COLO829 (cell line): Measurements from ENCODE around the gene CDC45.
"Not testable (repeated sequence)": the region's sequence is repeated elsewhere in the genome, so short reads cannot be mapped to it uniquely, and the experiment has no call there.

ENCODE experiments used
- DNase-seq: peaks from one replicate; pipeline ENCODE4 v3.0.0; 2012; ENCODE audit warnings: low spot score

Gene CDC45, protein sequence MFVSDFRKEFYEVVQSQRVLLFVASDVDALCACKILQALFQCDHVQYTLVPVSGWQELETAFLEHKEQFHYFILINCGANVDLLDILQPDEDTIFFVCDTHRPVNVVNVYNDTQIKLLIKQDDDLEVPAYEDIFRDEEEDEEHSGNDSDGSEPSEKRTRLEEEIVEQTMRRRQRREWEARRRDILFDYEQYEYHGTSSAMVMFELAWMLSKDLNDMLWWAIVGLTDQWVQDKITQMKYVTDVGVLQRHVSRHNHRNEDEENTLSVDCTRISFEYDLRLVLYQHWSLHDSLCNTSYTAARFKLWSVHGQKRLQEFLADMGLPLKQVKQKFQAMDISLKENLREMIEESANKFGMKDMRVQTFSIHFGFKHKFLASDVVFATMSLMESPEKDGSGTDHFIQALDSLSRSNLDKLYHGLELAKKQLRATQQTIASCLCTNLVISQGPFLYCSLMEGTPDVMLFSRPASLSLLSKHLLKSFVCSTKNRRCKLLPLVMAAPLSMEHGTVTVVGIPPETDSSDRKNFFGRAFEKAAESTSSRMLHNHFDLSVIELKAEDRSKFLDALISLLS

GRCh38 chr22:19479355-19480172, at the start of gene CDC45:
TSS of gene CDC45 (plus strand) at chr22:19479920. CDS start at chr22:19479969, 49 bp downstream.
- DNase-seq, result peak; percentile 97

DNA sequence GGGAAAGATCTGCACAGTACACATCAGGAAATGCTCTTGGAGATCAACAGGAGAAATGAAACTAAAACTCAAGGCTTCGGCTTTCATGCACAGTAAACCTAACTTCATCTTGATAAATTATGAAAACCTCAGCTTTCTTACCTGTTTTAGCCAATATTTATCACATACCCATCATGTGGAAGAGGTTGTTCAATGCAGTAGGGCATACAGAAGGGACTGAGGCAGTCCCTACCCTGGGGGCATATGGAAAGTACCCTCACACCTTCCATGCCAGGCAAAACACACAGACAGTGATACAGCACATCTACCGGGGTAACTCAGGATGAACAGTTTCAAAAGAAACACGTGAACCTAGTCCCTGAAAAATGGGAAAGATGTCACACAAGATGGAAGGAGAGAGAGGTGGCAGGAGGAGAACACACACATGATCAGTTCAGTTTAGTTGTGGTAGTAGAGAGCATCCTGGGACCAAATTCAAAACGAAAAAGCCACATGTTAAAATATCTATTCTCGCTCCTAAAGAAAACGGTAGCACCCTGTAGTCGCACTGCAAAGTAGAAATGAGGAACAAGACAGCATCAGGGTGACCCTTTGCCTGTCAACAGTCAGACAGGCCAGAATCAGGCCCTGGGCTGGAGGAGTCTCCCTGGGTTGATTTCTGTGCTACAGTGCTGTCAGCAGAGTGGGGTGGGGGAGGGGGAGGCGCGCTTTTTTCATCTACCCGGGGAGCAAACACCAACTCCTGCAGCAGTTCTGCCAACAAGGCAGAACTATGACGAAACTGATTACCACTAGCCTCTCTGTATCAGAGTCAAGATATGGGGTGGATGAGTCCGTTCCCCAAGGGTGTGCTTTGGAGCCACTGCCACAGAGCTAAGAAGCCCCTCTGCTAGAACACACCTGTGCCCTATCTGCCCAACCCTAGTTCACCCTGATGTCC, 49.5 kb upstream of the CDC45 start:
- no peak for DNase-seq

- DNase-seq, result no peak
These were observed 48.7 kb upstream of the CDC45 start for GRCh38 chr22:19430890-19431541.

DNA sequence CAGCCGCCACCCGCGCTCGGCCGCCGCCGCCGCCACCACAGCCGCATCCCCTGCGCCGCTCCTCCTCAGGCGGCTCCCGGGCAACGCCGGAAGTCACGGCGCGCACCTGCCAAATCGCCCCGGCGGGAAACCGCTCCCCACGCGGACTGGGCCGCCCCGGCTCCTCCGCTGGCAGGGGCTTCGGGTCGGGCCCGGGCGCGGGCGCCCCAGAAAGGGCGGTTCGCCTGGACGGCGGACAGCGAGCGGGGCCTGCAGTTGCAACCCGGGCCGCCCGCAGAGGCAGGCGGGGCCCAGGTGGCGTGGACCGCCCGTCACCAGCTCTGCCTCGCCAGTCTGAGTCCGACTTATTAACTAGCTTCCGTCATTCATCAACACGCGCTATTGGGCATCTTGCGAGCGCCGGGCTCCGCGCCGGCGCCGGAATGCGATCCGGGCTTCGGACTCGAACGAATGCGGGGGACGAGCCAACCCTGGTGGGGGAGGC, 48.0 kb upstream of the CDC45 start, which contains the start of gene HIRA:
Gene HIRA, minus strand, starts transcription at position 85 of the 484 bp plus-strand sequence. CDS start 257 bp downstream, outside the sequence.
- peak; percentile 70 for DNase-seq

GRCh38 chr22:19432133-19432851, 47.4 kb upstream of the CDC45 start, which contains the start of gene MRPL40:
TSS of gene MRPL40 (plus strand) at chr22:19432545. CDS start at chr22:19432555, 10 bp downstream.
- DNase-seq, result peak; percentile 96

GRCh38 chr22:19434401-19434800, 45.3 kb upstream of the CDC45 start:
- DNase-seq, result no peak

DNA sequence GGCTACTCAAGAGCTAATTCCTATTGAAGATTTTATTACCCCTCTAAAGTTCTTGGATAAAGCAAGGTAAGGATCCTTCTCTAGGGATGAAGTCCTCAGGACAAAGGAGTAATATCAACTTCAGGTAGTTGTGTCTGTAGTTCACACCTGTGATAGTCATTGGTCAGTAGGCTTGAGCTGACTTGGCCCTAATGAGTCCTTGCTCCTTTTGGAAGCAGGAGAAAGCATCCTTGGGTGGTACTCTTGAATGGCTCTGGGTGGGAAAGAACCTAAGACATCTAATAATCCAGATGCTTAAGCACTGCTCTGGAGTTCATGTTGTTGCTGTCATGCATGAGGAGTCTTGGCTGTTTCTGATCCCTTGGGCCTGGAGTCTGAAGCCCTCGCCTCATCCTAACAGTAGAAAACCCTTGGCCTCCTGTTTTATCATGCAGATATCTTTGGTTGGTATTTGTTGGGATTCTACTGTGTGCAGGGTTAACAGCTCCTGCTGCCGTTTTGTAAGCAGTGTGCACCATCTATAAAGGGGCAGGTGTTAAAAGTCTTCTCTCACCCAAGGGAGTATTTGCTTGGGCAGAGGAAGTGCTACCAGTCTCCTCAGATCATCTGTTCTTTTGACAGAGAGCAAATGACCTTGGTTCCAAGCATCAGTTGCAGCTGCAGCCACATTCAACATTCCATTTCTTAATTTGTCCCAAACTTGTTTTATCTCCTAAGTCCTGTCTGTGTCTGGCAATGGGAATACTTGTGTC, 44.7 kb upstream of the CDC45 start:
- no peak for DNase-seq

GRCh38 chr22:19436444-19437161, 43.1 kb upstream of the CDC45 start:
- DNase-seq, result not testable (repeated sequence)

DNA sequence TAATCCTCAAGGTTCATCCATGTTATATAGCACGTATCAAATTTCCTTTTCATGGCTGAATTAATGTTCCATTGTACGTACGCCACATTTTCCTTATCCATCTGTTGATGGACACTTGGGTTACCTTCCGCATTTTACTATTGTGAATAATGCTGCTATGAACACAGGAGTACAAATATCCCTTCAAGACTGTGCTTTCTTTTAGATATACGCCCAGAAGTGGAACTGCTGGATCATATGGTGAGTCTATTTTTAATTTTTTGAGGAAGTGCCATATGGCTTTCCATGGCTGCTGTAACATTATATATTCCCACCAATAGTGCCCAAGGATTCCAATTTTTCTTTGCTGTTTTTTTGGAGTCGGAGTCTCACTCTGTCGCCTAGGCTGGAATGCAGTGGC, 41.4 kb upstream of the CDC45 start:
- no peak for DNase-seq

DNA sequence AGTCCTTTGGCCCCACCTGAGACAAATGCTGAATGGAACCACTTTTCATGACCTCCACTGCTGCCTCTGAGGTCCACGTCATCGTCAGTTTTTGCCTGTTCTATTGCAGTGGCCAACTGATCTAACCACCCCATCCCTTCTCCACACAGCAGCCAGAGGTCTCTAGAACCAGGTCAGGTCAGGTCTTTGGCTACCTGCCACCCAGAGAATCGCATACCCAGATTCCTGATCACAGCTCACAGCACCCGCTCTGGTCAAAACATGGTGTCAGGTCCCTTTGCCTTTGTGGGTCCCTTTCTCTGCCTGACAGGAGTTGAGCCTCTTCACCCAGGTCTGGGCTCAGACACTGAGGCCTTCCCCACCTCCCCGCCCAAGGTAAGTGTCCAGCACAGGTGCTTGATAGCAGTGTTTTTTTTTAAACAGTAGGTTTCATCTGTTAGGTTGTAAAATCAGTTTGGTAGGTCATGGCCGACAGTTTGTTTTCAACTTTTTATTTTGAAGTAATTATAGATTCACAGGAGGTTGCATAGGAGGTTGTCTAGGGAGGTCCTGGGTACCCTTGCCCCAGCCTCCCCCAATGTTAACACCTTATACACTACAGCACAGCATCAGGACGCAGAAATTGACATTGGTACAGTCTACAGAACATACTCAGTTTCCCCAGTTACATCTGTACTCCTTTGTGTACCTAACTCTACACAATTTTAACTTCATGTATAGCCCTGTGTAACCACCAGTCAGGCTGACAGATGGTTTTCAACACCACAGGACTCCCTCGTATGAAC, 39.1 kb upstream of the CDC45 start:
- no peak for DNase-seq

GRCh38 chr22:19442166-19442565, 37.6 kb upstream of the CDC45 start:
- DNase-seq, result no peak

GRCh38 chr22:19443544-19444211, 36.0 kb upstream of the CDC45 start:
- no peak for DNase-seq

DNA sequence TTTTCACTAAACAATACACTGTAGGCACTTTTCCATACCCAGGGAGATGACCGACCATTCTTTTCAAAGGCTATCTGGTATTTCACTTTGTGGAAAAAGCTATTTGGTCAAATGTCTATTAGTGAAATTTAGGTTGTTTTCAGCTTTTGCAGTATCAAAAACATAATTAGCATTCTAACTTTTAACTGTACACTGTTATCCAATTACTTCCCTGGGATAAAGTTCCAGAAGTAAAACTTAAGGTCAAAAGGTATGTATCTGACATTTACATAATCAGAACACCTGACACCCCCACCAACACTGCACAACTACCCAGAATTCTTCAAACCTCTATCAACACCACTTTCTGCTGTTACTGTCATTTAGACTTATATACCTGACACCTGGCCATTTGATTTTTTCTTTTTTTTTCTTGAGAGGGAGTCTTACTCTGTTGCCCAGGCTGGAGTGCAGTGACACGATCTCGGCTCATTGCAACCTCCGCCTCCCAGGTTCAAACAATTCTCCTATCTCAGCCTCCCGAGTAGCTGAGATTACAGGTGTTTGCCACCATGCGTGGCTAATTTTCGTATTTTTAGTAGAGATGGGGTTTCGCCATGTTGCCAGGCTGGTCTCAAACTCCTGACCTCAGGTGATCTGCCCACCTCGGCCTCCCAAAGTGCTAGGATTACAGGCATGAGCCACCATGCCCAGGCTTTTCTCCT, 34.3 kb upstream of the CDC45 start:
- not testable (repeated sequence) for DNase-seq

DNA sequence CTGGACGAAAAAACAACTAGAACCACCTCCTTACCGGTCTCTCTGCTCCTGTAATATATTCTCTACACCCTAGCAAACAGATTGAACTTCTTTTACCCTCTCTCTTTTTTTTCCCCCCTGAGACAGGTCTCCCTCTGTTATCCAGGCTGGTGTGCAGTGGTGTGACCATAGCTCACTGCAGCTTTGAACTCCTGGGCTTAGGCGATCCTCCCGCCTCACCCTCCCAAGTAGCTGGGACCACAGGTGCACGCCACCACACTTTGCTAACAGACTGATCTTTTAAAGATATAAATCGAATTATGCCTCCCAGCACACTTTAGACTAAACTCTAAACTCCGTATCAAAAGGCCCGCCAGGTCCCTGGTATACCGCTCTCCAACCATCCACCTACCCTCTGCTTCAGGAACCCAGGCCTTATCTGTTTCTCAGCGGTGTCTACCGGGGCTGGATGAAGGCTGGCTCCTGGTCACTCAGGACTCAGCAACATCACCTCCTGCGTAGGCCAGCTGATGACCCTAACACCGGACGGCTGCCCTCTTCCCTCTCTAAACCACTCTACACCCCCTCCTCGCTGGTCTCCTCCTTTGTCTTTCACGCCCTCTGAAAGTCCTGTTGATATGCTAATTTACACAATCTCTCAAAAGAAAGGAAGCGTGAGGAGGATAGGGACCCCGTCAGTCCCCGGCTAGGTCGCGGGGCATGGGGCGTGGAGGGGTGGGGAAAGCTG, 33.0 kb upstream of the CDC45 start:
- DNase-seq, result peak; percentile 45

DNA sequence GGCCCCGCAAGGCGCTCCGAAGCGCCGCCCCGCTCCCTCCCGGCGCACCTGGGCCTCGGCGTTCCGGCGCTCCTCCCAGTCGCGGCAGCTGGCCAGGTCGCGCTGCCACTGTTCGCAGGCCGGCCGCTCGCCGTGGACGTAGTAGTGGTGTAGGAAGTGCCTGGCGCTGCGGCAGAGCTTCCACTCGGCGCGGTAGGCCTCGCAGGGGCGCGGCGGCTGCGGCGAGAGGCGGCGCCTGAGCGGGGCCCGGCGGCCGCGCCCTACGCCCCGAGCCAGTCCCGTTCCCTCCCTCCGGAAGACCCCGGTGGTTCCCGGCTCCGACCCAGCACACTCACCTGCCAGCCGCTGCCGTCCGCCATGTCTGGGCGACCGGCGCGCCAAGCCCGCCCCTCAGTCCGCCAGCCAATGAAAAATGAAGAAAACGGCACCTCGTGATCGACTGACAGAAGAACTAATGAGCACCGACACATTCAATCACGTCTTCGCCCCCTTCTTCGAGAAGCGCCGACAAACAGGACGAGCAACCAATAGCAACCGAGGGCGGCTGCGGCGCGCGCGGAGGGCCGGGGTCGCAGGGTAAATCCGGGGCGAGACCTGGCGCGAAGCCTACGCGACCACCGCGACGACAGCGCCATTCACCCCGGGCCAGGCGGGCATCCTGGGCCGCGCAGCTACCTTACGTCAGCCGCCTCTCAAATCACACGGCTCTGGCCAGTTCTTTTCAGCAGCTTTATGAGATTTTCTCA, 32.2 kb upstream of the CDC45 start, which contains the start of gene C22orf39:
Gene C22orf39, minus strand, starts transcription at position 382 of the 746 bp plus-strand sequence. Its CDS starts 23 bp downstream, at position 359.
- DNase-seq, result peak; percentile 97
